WTC11 (cell line): ENCODE data around the gene PNMT.

Experiments
- FOXP1 ChIP-seq: sonication (generic); formaldehyde crosslinking; IDR thresholded peaks from 2 replicates; pipeline ENCODE4 v1.8.0; 2022; ENCODE audit warnings: missing genetic modification reagents, mild to moderate bottlenecking, moderate library complexity, borderline replicate concordance
- JUN ChIP-seq: sonication (generic); formaldehyde crosslinking; IDR thresholded peaks from 2 replicates; pipeline ENCODE4 v1.8.0; 2023; ENCODE audit warnings: mild to moderate bottlenecking, missing genetic modification reagents
- KAT7 ChIP-seq: sonication (generic); formaldehyde crosslinking; IDR thresholded peaks from 2 replicates; pipeline ENCODE4 v1.8.1; 2023; ENCODE audit warnings: missing genetic modification reagents, mild to moderate bottlenecking, borderline replicate concordance
- TF ChIP-seq, protein P1 (sequence below): sonication (generic); formaldehyde crosslinking; IDR thresholded peaks from 2 replicates; pipeline ENCODE4 v1.8.1; 2023; ENCODE audit warnings: mild to moderate bottlenecking, missing genetic modification reagents, moderate library complexity
- TF ChIP-seq, protein P2 (sequence below): sonication (generic); formaldehyde crosslinking; IDR thresholded peaks from 2 replicates; pipeline ENCODE4 v1.8.1; 2022; ENCODE audit warnings: low read depth, missing genetic modification reagents, borderline replicate concordance

DNA sequence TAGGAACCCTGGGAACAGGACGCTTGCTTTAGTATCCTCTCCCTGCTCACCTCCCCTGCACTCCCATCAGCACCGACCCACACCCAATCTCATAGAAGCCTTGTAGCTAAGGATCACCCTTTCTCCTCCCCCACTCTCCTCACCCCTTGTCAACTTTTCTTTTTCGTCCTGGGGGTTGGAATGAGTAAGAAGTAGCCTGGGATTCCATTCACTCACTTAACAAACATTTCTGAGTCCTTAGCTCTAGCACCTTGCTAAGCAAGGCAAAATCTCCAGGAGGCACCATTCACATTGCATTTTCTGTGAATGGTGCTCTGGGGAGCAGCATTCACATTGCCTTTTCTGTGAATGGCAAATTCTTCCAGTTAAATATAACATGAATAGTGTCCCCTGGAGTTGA lies 20.7 kb downstream of the PNMT start:
- TF ChIP-seq, protein P1, sequence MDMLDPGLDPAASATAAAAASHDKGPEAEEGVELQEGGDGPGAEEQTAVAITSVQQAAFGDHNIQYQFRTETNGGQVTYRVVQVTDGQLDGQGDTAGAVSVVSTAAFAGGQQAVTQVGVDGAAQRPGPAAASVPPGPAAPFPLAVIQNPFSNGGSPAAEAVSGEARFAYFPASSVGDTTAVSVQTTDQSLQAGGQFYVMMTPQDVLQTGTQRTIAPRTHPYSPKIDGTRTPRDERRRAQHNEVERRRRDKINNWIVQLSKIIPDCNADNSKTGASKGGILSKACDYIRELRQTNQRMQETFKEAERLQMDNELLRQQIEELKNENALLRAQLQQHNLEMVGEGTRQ (CRISPR knock-in tag): no peak
- TF ChIP-seq JUN (CRISPR knock-in tag) (no peak), KAT7 (CRISPR knock-in tag) (no peak), FOXP1 (CRISPR knock-in tag) (no peak)
- TF ChIP-seq, protein P2, sequence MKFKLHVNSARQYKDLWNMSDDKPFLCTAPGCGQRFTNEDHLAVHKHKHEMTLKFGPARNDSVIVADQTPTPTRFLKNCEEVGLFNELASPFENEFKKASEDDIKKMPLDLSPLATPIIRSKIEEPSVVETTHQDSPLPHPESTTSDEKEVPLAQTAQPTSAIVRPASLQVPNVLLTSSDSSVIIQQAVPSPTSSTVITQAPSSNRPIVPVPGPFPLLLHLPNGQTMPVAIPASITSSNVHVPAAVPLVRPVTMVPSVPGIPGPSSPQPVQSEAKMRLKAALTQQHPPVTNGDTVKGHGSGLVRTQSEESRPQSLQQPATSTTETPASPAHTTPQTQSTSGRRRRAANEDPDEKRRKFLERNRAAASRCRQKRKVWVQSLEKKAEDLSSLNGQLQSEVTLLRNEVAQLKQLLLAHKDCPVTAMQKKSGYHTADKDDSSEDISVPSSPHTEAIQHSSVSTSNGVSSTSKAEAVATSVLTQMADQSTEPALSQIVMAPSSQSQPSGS (CRISPR knock-in tag): no peak
